K562 (cell line): ENCODE measurements around the gene RSPH6A. TPM values are rescaled to one million over a fixed set of nuclear protein-coding genes. Genes with fewer than 3 reads are reported as not detected.

Experiments used
- ARHGAP35 ChIP-seq: fragments of 450-650 bp; IDR thresholded peaks from 2 replicates; pipeline ENCODE4 v1.6.1; 2018; ENCODE audit not compliant: partially characterized antibody
- BCL6 ChIP-seq: fragments of 250-450 bp; sonication (Bioruptor Pico); IDR thresholded peaks from 2 replicates; pipeline ENCODE4 v1.4.0; 2020
- CEBPB ChIP-seq: fragments of 450-650 bp; IDR thresholded peaks from 2 replicates; pipeline ENCODE4 v1.6.1; 2016; ENCODE audit warnings: missing genetic modification characterization, missing compliant biosample characterization
- DNMT1 ChIP-seq: fragments of 450-650 bp; IDR thresholded peaks from 2 replicates; pipeline ENCODE4 v1.6.1; 2016; ENCODE audit warnings: antibody characterized with exemption, mild to moderate bottlenecking
- FOS ChIP-seq: IDR thresholded peaks from 3 replicates; pipeline ENCODE4 v1.6.1; 2011; ENCODE audit not compliant: insufficient read length; ENCODE audit errors: extremely low read depth
- FOXJ2 ChIP-seq: fragments of 200-800 bp; sonication (Bioruptor generic); IDR thresholded peaks from 2 replicates; pipeline ENCODE4 v1.6.1; 2016; ENCODE audit warnings: missing genetic modification characterization, missing compliant biosample characterization
- HBP1 ChIP-seq: fragments of 450-650 bp; formaldehyde crosslinking; IDR thresholded peaks from 2 replicates; pipeline ENCODE4 v1.4.0; 2022; ENCODE audit warnings: missing genetic modification characterization
- JUNB ChIP-seq: fragments of 450-650 bp; formaldehyde crosslinking; conservative IDR thresholded peaks from 2 replicates; pipeline ENCODE4 v1.4.0; 2020; ENCODE audit warnings: mild to moderate bottlenecking
- KLF16 ChIP-seq: IDR thresholded peaks from 2 replicates; pipeline ENCODE4 v1.6.1; 2016; ENCODE audit warnings: antibody characterized with exemption
- NCOR1 ChIP-seq: fragments of 450-650 bp; IDR thresholded peaks from 2 replicates; pipeline ENCODE4 v1.6.1; 2016; ENCODE audit warnings: mild to moderate bottlenecking, moderate library complexity
- ZBED1 ChIP-seq: IDR thresholded peaks from 2 replicates; pipeline ENCODE4 v1.6.1; 2014
- ZNF589 ChIP-seq: fragments of 200-800 bp; sonication (Bioruptor generic); IDR thresholded peaks from 2 replicates; pipeline ENCODE4 v1.6.1; 2016; ENCODE audit warnings: low read depth, missing genetic modification characterization, missing compliant biosample characterization
- polyA plus RNA-seq, 8 experiments: library from polyadenylated mRNA; depleted of rRNA in 4 of 8; stranded (reverse) in 5 of 8; unstranded in 3 of 8; fragments of >200 nt; fragmentation: Nextera tagmentation in 2 of 8; fragmentation: Illumina TruSeq in 1 of 8; extraction: Ambion mirVana in 2 of 8; extraction: Trizol in 1 of 8; gene quantifications; 2 replicates each; pipeline versions ENCODE4 v1.2.1 to v1.2.3, GENCODE V29; 2011 to 2014; ENCODE audit warnings: inconsistent platforms in 1 of 8, missing spikeins in 1 of 8
- total RNA-seq, 7 experiments: library from RNA; depleted of rRNA in 6 of 7; stranded (reverse); fragments of >200 nt in 6 of 7; fragmentation: Illumina TruSeq in 2 of 7; extraction: Trizol in 2 of 7; gene quantifications; 2 replicates each; pipeline versions ENCODE4 v1.2.1 to v1.2.3, GENCODE V29; 2011 to 2021; ENCODE audit warnings: low replicate concordance in 1 of 7
- TF ChIP-seq, protein P1 (sequence below): sonication (generic); formaldehyde crosslinking; IDR thresholded peaks from 2 replicates; pipeline ENCODE4 v1.8.0; 2023; ENCODE audit warnings: mild to moderate bottlenecking, missing genetic modification reagents
- TF ChIP-seq, protein P2 (sequence below), 2 experiments: fragments of 450-650 bp in 1 of 2; IDR thresholded peaks; 2 replicates each; pipeline ENCODE4 v1.6.1; 2011 to 2017; ENCODE audit warnings: low read depth in 2 of 2, antibody characterized with exemption in 1 of 2, borderline replicate concordance in 1 of 2, low read length in 1 of 2, mild to moderate bottlenecking in 1 of 2, mixed read lengths in 1 of 2; ENCODE audit not compliant: control insufficient read depth in 1 of 2
- TF ChIP-seq, protein P3 (sequence below), 2 experiments: fragments of 450-650 bp; IDR thresholded peaks; 2 replicates each; pipeline ENCODE4 v1.6.1; 2016

Gene RSPH6A
- total and polyA plus RNA-seq, 9 of the 15 experiments (the other 6 are each of a cell fraction or from before 2014, with no cell fraction given) = 0.03 to 0.15 (median 0.07) TPM; not detected in 5

DNA sequence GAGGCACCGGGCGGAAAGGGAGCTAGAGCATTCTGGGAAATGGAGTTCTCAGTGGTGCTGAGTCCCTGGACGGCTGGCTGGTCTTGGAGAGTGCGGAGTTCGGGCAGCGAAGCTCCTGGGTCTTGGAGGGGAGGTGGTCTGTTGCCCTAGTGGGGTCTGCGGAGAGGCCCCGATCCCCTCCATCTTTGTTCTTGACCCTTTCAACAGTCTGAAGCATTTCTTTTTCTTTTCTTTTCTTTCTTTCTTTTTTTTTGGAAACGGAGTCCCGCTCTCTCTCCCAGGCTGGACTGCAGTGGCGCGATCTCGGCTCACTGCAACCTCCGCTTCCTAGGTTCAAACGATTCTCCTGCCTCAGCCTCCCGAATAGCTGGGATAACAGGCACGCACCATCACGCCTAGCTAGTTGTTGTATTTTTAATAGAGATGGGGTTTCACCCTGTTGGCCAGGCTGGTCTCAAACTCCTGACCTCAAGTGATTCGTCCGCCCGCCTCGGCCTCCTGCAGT is 48.3 kb upstream of the RSPH6A start (continued):
- TF ChIP-seq, protein P1, sequence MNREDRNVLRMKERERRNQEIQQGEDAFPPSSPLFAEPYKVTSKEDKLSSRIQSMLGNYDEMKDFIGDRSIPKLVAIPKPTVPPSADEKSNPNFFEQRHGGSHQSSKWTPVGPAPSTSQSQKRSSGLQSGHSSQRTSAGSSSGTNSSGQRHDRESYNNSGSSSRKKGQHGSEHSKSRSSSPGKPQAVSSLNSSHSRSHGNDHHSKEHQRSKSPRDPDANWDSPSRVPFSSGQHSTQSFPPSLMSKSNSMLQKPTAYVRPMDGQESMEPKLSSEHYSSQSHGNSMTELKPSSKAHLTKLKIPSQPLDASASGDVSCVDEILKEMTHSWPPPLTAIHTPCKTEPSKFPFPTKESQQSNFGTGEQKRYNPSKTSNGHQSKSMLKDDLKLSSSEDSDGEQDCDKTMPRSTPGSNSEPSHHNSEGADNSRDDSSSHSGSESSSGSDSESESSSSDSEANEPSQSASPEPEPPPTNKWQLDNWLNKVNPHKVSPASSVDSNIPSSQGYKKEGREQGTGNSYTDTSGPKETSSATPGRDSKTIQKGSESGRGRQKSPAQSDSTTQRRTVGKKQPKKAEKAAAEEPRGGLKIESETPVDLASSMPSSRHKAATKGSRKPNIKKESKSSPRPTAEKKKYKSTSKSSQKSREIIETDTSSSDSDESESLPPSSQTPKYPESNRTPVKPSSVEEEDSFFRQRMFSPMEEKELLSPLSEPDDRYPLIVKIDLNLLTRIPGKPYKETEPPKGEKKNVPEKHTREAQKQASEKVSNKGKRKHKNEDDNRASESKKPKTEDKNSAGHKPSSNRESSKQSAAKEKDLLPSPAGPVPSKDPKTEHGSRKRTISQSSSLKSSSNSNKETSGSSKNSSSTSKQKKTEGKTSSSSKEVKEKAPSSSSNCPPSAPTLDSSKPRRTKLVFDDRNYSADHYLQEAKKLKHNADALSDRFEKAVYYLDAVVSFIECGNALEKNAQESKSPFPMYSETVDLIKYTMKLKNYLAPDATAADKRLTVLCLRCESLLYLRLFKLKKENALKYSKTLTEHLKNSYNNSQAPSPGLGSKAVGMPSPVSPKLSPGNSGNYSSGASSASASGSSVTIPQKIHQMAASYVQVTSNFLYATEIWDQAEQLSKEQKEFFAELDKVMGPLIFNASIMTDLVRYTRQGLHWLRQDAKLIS (CRISPR knock-in tag) = no peak
- 0 out of 2 replicates have a peak, but pooled peaks have one; percentile 84 for TF ChIP-seq DNMT1
- peak; percentile 17 for TF ChIP-seq ARHGAP35
- TF ChIP-seq NCOR1 = no peak
- TF ChIP-seq BCL6 (CRISPR knock-in tag) = no peak
- TF ChIP-seq, protein P2, sequence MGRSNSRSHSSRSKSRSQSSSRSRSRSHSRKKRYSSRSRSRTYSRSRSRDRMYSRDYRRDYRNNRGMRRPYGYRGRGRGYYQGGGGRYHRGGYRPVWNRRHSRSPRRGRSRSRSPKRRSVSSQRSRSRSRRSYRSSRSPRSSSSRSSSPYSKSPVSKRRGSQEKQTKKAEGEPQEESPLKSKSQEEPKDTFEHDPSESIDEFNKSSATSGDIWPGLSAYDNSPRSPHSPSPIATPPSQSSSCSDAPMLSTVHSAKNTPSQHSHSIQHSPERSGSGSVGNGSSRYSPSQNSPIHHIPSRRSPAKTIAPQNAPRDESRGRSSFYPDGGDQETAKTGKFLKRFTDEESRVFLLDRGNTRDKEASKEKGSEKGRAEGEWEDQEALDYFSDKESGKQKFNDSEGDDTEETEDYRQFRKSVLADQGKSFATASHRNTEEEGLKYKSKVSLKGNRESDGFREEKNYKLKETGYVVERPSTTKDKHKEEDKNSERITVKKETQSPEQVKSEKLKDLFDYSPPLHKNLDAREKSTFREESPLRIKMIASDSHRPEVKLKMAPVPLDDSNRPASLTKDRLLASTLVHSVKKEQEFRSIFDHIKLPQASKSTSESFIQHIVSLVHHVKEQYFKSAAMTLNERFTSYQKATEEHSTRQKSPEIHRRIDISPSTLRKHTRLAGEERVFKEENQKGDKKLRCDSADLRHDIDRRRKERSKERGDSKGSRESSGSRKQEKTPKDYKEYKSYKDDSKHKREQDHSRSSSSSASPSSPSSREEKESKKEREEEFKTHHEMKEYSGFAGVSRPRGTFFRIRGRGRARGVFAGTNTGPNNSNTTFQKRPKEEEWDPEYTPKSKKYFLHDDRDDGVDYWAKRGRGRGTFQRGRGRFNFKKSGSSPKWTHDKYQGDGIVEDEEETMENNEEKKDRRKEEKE (IDR thresholded peaks at IDR 0.05; ENCODE audit: borderline replicate concordance in 1 of 2, control insufficient read depth in 1 of 2, low read depth in 2 of 2, low read length in 1 of 2) = no peak
- TF ChIP-seq FOS = no peak
- no peak for TF ChIP-seq CEBPB (tag)
- TF ChIP-seq FOXJ2 (tag) = no peak
- TF ChIP-seq KLF16 = no peak
- no peak for TF ChIP-seq JUNB (CRISPR knock-in tag)
- TF ChIP-seq, protein P3, sequence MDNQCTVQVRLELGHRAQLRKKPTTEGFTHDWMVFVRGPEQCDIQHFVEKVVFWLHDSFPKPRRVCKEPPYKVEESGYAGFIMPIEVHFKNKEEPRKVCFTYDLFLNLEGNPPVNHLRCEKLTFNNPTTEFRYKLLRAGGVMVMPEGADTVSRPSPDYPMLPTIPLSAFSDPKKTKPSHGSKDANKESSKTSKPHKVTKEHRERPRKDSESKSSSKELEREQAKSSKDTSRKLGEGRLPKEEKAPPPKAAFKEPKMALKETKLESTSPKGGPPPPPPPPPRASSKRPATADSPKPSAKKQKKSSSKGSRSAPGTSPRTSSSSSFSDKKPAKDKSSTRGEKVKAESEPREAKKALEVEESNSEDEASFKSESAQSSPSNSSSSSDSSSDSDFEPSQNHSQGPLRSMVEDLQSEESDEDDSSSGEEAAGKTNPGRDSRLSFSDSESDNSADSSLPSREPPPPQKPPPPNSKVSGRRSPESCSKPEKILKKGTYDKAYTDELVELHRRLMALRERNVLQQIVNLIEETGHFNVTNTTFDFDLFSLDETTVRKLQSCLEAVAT (IDR thresholded peaks at IDR 0.05) = peak; percentile 70 to 73; a peak in 1 of 4 replicates
- TF ChIP-seq ZBED1 = no peak
- no peak for TF ChIP-seq HBP1 (CRISPR knock-in tag)
- 0 out of 2 replicates have a peak, but pooled peaks have one; percentile 9 for TF ChIP-seq ZNF589 (CRISPR knock-in tag)
